RPMI8226 (cell line): ENCODE data around the gene PRH2.

Experiments
- DNase-seq: peaks from one replicate; pipeline ENCODE4 v3.0.0-alpha.2; 2015

PRH2 gene

GRCh38 chr12:10928746-10929286, at the start of gene PRH2:
Gene PRH2, plus strand, starts transcription at chr12:10929236. Its CDS starts 38 bp downstream, at chr12:10929274.
- DNase-seq = no peak

DNA sequence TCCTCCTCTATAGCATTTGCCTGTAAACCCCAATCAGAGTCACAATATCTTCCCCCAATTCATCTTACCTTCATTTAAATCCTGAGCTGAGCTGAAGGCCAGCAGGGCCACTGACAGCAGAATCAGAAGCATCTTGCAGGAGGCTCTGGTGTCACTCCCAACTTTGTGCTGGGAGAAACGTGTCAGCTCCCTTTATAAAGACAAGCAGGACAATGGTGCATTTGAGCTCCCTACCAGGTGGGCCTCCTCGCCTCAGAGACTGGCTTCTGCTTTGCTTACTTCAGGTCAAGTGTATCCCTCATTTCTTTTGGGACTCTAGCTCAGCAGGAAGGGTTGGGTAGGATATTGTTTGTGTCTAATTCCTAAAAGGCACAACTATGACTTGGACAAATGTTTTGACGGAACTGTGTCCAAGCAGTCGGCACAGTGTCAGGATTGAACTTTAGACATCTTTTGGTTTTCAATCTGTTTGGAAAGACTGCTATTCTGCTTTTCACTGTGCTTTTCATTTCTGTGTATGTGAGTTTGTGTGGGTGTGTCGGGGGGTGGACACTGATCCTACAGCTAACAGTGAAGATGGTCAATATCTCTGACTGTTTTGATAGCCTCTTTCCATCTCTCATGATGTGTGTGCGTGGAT, 44.8 kb upstream of the PRH2 start, which contains the start of gene PRH1:
Gene PRH1 (minus strand): TSS at position 170 of the 640 bp plus-strand sequence. CDS start 38 bp downstream, at position 132.
- no peak for DNase-seq

- no peak for DNase-seq
Measured at GRCh38 chr12:10889226-10889625, 39.8 kb upstream of the PRH2 start.

GRCh38 chr12:10891937-10892336, 37.1 kb upstream of the PRH2 start:
- no peak for DNase-seq

GRCh38 chr12:10896854-10897253, 32.2 kb upstream of the PRH2 start:
- DNase-seq = no peak

- no peak for DNase-seq
Measured at GRCh38 chr12:10900530-10900929, 28.5 kb upstream of the PRH2 start.

- no peak for DNase-seq
Measured at GRCh38 chr12:10900972-10901371, 28.1 kb upstream of the PRH2 start.

- DNase-seq = no peak
Measured at GRCh38 chr12:10901427-10901826, 27.6 kb upstream of the PRH2 start.

DNA sequence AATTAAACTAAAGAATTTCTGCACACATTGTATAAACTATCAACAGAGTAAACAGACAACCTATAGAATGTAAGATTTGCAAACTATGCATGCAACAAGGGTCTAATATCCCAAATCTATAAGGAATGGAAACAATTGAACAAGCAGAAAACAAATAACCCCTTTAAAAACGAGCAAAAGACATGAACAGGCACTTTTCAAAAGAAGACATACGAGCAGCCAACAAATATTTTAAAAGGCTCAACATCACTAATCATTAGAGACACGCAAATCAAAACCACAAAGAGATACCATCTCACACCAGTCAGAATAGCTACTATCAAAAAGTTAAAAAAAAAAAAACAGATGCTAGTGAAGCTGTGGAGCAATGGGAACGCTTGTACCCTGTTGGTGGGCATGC, 24.4 kb upstream of the PRH2 start:
- DNase-seq = no peak

GRCh38 chr12:10909462-10909861, 19.6 kb upstream of the PRH2 start, which contains the start of gene TAS2R13:
Gene TAS2R13, minus strand, starts transcription at chr12:10909562. Its CDS starts 264 bp downstream, at chr12:10909298.
- DNase-seq = no peak

- no peak for DNase-seq
Measured at GRCh38 chr12:10910380-10910779, 18.7 kb upstream of the PRH2 start.

GRCh38 chr12:10919809-10920208, 9.2 kb upstream of the PRH2 start:
- DNase-seq = no peak

DNA sequence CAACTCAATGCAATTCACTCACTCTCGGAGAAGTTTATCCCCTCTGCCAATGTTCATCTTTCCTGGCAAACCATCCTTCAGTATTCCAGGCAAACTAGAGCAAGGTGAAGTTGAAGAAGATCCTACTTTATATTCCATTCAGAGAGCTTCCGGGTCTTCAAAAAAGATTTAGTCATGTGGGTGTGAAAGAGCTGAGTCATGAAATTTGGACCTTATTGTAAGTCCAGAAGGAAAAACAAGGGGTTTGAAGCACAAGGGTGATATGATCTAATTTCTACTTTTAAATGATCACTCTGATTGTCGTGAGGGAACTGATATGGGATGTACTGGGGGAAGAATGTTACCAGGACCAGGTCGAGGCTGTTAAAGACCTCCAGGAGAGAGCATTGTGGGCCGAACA, 2.8 kb upstream of the PRH2 start:
- DNase-seq = no peak

DNA sequence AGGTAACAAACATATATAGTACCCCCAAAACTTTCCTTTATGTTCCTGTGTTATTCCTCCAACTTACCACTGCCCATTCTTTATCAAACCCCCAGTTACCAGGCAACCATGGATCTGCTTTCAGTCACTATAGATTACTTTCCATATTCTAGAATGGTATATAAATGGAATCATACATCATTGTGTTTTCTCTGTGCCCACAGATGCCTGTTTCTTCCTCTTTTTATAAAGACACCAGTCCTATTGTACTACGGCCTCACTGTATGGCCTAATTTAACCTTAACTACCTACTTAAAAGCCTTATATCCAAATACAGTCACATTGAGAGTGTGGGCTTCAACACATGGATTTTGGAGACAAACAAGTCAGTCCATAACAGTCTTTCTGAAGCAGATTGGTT, 7.5 kb downstream of the PRH2 start:
- no peak for DNase-seq

- no peak for DNase-seq
Measured at GRCh38 chr12:10939163-10939562, 10.1 kb downstream of the PRH2 start, which contains the start of gene TAS2R14. Gene TAS2R14, minus strand, starts transcription at chr12:10939263. Its CDS starts 56 bp downstream, at chr12:10939207.

- DNase-seq = no peak
Measured at GRCh38 chr12:10940389-10940788, 11.4 kb downstream of the PRH2 start.

GRCh38 chr12:10941369-10941768, 12.3 kb downstream of the PRH2 start:
- no peak for DNase-seq

DNA sequence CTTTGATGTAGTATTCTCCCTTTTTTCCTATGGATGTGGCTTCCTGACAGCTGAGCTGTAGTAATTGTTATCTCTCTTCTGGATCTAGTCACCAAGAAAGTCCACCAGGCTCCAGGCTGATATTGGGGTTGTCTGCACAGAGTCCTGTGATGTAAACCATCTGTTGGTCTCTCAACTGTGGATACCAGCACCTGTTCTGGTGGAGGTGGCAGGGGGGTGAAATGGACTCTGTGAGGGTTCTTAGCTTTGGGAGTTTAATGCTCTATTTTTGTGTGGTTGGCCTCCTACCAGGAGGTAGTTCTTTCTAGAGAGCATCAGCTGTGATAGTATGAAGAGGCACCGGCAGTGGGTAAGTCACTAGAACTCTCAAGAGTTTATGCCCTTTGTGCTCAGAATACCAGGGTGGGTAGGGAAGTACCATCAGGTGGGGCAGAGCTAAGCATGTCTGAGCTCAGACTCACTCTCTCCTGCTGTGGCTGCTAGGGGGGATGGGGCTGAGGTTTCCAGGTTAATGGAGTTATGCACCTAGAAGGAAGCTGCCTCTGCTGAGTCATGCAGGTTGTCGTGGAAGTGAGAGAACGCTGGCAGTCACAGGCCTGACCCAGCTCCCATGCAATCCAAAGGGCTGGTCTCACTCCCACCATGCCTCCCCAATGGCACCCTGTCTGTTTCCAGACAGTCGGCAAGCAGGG, 13.0 kb downstream of the PRH2 start:
- DNase-seq = peak; percentile 81

DNA sequence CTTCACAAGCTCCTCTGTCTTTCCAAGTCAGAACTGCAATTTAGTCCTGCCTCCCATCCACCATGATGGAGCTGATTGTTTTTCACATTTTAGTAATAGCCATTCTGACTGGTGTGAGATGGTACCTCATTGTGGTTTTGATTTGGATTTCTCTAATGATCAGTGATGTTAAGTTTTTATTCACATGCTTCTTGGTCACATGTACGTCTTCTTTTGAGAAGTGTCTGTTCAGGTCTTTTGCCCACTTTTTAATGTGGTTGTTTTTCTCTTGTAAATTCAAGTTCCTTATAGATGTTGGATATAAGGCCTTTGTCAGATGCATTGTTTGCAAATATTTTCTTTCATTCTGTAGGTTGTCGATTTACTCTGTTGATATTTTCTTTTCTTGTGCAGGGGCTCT, 14.1 kb downstream of the PRH2 start:
- no peak for DNase-seq

DNA sequence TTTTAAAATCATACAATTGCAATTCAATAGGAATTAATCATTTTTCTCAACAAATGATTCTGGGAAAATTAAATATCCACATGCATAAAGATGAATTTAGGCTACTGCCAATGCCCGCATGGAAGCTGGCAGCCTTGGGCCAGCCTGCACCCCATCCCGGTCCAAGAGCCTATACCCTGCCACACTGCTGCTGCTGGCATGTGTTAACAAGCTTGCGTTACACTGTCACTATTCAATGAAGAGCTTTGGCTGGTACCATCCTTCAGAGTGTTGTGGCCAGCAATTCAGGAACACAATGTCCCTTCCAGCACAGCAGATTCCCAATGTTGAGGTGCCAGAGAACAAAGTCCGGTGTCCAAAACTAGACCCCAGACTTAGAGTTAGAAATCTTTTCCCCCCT, 23.6 kb downstream of the PRH2 start:
- DNase-seq = no peak

- DNase-seq = no peak
Measured at GRCh38 chr12:10956085-10956484, 27.0 kb downstream of the PRH2 start.

DNA sequence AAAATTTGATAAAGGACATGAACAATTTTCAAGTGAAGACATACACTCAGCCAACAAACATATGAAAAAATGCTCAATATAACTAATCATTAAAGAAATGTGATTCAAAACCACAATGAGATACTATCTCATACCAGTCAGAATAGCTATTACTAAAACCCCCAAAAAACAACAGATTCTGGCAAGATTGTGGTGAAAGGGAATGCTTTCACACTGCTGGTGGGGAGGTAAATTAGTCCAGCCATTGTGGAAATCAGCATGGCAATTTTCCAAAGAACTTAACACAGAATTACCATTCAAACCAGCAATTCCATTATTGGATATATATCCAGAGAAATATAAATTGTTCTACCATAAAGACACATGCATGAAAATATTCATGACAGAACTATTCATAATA, 28.7 kb downstream of the PRH2 start:
- DNase-seq = no peak

GRCh38 chr12:10959804-10960203, 30.8 kb downstream of the PRH2 start:
- no peak for DNase-seq

DNA sequence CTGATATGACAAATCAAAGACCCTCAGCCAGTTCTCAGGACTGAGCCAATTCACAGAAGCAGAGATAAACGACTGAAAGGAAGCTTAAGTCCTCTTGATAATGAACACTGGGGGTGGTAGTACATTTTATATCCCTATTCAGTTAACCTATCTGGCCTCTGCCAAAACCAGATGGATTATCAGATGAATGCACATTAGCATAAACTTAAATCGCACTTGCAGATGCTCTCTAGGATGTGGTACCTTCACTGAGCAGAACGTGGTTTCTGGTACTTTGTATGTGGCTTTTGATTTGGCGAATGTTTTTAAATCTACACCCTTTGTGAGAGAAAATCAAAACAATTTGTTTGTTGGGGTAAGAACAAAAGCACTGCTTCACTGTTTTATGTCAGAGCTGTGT, 31.2 kb downstream of the PRH2 start:
- no peak for DNase-seq
